HepG2 (cell line): ENCODE measurements around the gene SDC1. TPM values are rescaled to one million over a fixed set of nuclear protein-coding genes. Genes with fewer than 3 reads are reported as not detected.

Source experiments
- ELF3 ChIP-seq: IDR thresholded peaks from 2 replicates; pipeline ENCODE4 v1.6.1; 2016; ENCODE audit warnings: missing genetic modification reagents, missing compliant biosample characterization
- HHEX ChIP-seq: IDR thresholded peaks from 2 replicates; pipeline ENCODE4 v1.6.1; 2016; ENCODE audit warnings: control low read depth
- MAX ChIP-seq: IDR thresholded peaks from 2 replicates; pipeline ENCODE4 v1.6.1; 2012; ENCODE audit warnings: inconsistent platforms
- NR2F6 ChIP-seq, 2 experiments: IDR thresholded peaks; 2 replicates each; pipeline ENCODE4 v1.6.1; 2016; ENCODE audit warnings: antibody characterized with exemption in 1 of 2, mild to moderate bottlenecking in 1 of 2
- RARA ChIP-seq: IDR thresholded peaks from 2 replicates; pipeline ENCODE4 v1.6.1; 2016; ENCODE audit warnings: missing genetic modification reagents, missing compliant biosample characterization
- SSRP1 ChIP-seq: IDR thresholded peaks from 2 replicates; pipeline ENCODE4 v1.6.1; 2016; ENCODE audit warnings: control low read depth
- THAP8 ChIP-seq: sonication (generic); formaldehyde crosslinking; IDR thresholded peaks from 2 replicates; pipeline ENCODE4 v1.5.1; 2020; ENCODE audit warnings: missing genetic modification reagents, mild to moderate bottlenecking, borderline replicate concordance
- ZNF572 ChIP-seq: sonication (generic); formaldehyde crosslinking; IDR thresholded peaks from 2 replicates; pipeline ENCODE4 v1.5.1; 2020; ENCODE audit warnings: mild to moderate bottlenecking, missing genetic modification reagents
- ZNF644 ChIP-seq: IDR thresholded peaks from 2 replicates; pipeline ENCODE4 v1.6.1; 2016; ENCODE audit warnings: low read depth
- polyA plus RNA-seq, 8 experiments: library from polyadenylated mRNA; depleted of rRNA in 3 of 8; stranded (reverse) in 7 of 8; unstranded in 1 of 8; fragments of >200 nt; fragmentation: Illumina TruSeq in 4 of 8; extraction: Trizol in 4 of 8; gene quantifications; 2 replicates each; pipeline versions ENCODE4 v1.2.1 to v1.2.3, GENCODE V29; 2011 to 2016; ENCODE audit warnings: low read depth in 4 of 8, missing spikeins in 1 of 8, mixed read lengths in 1 of 8; ENCODE audit not compliant: insufficient read depth in 1 of 8
- total RNA-seq, 5 experiments: library from RNA; depleted of rRNA; stranded (reverse); fragments of >200 nt; fragmentation: Illumina TruSeq; extraction: Trizol; gene quantifications; 2 replicates each; pipeline ENCODE4 v1.2.3, GENCODE V29; 2016; ENCODE audit warnings: low read depth in 1 of 5
- TF ChIP-seq, protein P1 (sequence below): sonication (generic); formaldehyde crosslinking; IDR thresholded peaks from 2 replicates; pipeline ENCODE4 v1.4.0; 2020; ENCODE audit warnings: missing genetic modification reagents

SDC1 gene
- total and polyA plus RNA-seq, 2 of the 13 experiments (the other 11 are each of a cell fraction or from before 2014, with no cell fraction given): 108 to 119 TPM

- TF ChIP-seq RARA: 0 out of 2 replicates have a peak, but pooled peaks have one; percentile 28
- TF ChIP-seq HHEX (CRISPR knock-in tag): peak; percentile 49; the same call in 1 of the 2 replicates
- peak; percentile 67 for TF ChIP-seq NR2F6 (IDR thresholded peaks at IDR 0.05)
- 0 out of 2 replicates have a peak, but pooled peaks have one; percentile 25 for TF ChIP-seq NR2F6 (CRISPR knock-in tag; IDR thresholded peaks at IDR 0.05)
- peak; percentile 51; the same call in 1 of the 2 replicates for TF ChIP-seq MAX
- TF ChIP-seq, protein P1, sequence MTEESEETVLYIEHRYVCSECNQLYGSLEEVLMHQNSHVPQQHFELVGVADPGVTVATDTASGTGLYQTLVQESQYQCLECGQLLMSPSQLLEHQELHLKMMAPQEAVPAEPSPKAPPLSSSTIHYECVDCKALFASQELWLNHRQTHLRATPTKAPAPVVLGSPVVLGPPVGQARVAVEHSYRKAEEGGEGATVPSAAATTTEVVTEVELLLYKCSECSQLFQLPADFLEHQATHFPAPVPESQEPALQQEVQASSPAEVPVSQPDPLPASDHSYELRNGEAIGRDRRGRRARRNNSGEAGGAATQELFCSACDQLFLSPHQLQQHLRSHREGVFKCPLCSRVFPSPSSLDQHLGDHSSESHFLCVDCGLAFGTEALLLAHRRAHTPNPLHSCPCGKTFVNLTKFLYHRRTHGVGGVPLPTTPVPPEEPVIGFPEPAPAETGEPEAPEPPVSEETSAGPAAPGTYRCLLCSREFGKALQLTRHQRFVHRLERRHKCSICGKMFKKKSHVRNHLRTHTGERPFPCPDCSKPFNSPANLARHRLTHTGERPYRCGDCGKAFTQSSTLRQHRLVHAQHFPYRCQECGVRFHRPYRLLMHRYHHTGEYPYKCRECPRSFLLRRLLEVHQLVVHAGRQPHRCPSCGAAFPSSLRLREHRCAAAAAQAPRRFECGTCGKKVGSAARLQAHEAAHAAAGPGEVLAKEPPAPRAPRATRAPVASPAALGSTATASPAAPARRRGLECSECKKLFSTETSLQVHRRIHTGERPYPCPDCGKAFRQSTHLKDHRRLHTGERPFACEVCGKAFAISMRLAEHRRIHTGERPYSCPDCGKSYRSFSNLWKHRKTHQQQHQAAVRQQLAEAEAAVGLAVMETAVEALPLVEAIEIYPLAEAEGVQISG (CRISPR knock-in tag): peak; percentile 14; the same call in 1 of the 2 replicates
- no peak for TF ChIP-seq THAP8 (CRISPR knock-in tag)
- peak; percentile 28; the same call in 1 of the 2 replicates for TF ChIP-seq SSRP1 (CRISPR knock-in tag)
- TF ChIP-seq ZNF644 (CRISPR knock-in tag): no peak
- 0 out of 2 replicates have a peak, but pooled peaks have one; percentile 11 for TF ChIP-seq ZNF572
- 0 out of 2 replicates have a peak, but pooled peaks have one; percentile 14 for TF ChIP-seq ELF3 (CRISPR knock-in tag)
- TF ChIP-seq, all 625 proteins: peak for 41
These were observed 17.9 kb downstream of the SDC1 start (continued) for GRCh38 chr2:20207051-20207450.
